GM20000 (cell line): ENCODE measurements around the gene LPP.

Source experiments
- DNase-seq: peaks from one replicate; pipeline ENCODE4 v3.0.0; 2012; ENCODE audit warnings: low spot score
- TF ChIP-seq, protein P1 (sequence below): IDR thresholded peaks from 2 replicates; pipeline ENCODE4 v1.5.1; 2012; ENCODE audit warnings: mild to moderate bottlenecking, control low read depth; ENCODE audit errors: extremely low read depth, missing control alignments

Gene LPP

DNA sequence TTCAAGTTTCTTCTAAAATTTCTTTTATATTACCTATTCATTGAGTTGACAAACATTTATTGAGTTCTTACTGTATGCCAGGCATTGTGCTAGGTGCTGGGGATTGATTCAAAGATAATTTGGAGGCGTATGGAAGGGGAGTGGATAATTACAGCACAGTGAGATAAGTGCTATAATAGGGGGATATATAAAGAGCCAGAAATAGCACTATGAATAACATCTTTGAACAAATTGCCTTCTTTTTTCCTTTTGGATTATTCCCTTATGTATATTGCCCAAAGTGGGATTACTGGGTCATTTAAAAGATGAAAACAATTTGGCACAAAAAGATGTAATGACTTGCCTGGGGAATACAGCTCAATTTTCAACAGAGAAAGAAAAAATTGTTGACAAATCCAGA is 64.6 kb downstream of the LPP start:
- no peak for DNase-seq
- TF ChIP-seq, protein P1, sequence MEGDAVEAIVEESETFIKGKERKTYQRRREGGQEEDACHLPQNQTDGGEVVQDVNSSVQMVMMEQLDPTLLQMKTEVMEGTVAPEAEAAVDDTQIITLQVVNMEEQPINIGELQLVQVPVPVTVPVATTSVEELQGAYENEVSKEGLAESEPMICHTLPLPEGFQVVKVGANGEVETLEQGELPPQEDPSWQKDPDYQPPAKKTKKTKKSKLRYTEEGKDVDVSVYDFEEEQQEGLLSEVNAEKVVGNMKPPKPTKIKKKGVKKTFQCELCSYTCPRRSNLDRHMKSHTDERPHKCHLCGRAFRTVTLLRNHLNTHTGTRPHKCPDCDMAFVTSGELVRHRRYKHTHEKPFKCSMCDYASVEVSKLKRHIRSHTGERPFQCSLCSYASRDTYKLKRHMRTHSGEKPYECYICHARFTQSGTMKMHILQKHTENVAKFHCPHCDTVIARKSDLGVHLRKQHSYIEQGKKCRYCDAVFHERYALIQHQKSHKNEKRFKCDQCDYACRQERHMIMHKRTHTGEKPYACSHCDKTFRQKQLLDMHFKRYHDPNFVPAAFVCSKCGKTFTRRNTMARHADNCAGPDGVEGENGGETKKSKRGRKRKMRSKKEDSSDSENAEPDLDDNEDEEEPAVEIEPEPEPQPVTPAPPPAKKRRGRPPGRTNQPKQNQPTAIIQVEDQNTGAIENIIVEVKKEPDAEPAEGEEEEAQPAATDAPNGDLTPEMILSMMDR = no peak

DNA sequence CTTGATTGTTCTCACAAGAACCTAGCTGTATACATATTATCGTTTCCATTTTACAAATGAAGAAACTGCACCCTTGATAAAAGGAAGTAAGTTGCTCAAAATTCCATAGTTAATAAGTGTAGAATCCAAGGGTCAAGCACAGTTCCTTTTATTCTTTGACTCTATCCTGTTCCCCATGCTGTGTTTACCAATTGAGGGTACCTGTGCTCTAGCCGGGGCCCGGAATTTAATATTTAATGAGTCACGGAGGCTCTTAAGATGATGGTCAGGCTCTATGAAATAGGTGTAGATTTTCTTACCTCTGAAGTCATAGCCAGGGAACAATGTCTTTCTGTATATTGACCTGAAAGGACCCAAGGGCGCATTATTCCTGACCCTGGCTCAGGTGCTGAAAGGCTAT is 65.2 kb downstream of the LPP start:
- no peak for DNase-seq
- TF ChIP-seq, protein P1 = no peak

DNA sequence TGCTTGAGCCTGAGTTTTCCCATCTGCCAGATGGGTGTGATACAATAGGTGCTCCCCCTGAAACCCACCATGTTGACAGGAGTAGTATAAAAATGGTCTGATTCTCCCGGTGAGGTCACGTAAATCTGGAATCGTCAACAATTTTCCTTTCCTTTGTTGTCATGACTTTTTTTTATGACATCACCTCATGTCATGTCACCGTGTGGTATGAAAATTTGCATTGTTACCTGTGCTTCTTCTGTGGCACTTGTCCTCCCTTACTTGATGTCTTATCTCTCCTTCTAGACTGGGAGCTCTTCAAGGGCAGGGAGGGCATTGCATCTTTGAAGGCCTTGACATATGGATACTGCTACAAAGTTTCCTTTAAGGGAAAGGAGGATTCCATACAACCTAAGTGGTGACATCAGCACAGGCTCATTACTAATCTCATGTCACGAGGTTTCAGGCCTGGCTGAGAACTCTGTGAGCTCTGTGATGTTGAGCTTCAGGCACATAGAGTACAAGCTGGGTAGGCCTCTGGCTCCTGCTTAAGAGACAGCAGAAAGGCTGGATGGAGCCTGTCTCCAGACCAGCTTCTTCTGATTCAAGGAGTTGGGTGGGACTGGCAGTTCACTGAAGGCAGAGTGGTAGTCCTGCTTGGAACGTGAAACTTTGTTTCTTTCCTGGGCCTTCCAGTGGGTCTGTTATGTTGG is 66.3 kb downstream of the LPP start:
- DNase-seq = no peak
- TF ChIP-seq, protein P1 = no peak

DNA sequence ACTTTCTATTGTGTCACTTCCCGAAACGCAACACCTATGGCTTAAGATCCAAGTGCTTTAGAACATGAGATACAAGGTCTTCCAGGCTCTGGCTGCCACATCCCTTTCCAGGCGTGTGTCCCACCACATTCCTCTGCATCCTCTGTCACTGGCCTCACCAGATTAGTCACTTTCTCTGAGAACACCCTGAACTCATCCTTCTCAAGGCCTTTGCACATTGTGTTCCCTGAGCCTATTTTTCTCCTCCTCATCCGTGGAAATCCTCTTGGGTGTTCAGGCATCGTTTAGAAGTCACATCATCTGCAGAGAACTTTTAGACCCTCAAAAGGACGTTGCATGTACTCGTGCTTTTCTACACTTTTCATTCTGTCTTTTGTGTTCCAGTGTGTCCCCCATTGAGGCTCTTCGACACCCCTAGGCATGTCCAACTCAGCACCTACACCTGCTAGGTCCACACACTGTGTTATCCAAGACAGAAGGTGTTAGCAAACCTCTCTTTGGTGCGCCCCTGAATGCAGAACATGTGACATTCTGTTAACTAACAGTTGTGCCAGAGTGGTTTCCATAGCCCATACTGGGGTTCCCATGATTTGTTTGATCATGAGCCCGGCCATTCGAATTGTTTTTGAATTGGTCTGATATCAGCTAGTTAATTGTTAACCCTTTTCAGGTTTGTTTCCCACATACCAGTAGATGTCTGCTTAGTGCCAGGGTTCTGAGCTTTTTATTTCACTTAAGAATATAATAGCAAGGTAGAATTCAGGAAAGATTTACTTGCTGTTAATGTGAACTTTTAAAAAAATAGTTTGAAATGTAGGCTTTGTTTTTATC is 67.2 kb downstream of the LPP start:
- TF ChIP-seq, protein P1 = no peak
- no peak for DNase-seq

DNA sequence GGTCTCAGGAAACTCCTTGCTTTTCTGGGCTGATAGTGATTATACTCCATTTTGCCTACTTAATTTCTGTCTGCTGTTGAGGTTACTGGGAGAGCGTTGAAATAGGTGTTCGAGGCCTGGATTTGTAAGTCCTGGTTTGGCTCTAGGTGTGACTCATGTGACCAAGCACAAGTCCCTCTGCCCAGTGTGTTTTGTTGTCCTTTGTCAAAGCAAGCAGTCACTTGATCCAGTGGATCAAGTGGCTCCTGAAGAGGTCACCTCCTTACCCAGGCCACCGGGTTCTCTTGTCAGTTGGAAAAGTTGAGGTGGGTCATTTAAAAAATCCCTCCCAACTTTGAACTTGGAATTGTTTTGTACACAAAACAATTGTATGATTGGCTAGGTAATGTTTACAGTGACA is 70.0 kb downstream of the LPP start:
- TF ChIP-seq, protein P1 = no peak
- no peak for DNase-seq

DNA sequence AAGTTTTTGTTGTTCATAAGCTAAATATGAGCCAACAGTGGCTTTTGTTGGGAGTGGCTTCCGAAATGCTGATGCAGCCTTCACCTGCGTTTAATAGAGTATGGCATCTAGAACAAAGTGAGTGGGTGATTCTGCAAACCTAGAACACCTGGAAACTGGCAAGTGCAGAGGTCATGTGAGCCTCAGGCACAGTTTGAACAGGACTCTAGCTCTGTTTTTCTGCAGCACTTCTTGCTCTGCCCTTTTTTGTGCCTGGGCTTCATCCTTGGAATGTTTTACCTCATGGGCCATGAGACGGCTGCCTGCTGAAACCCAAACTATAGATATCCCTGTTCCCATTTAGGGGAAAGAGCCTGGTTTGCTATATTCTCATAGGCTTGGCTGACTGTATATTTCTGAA is 73.5 kb downstream of the LPP start:
- TF ChIP-seq, protein P1 = no peak
- no peak for DNase-seq

DNA sequence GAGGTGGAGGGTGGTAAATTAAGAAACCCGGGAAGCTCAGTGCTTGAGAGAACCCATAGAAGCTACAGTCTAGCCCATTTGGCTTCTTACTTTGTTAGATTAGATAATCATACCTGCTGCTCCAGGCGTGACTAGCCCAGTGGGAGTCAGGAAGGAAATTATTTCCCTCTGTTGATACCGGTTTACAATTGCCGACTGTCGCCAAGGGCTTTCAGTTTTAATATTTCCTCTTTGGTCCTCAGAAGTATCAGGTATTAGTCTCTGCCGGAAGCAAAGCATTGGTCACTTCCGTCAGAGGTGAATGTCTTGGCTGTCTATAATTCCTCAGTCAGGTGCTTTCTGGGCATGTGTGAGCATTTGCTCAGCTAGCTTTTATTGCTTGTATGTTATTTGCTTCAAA is 75.2 kb downstream of the LPP start:
- TF ChIP-seq, protein P1 = no peak
- no peak for DNase-seq
